ENCODE results near the gene MINDY1. TPM values are rescaled to one million over a fixed set of nuclear protein-coding genes. Genes with fewer than 3 reads are reported as not detected.

MINDY1 gene
- polyA plus RNA-seq, 6 donors from 2014 or later = 2.4 to 8.8 (median 3.5) TPM

GRCh38 chr1:150974580-150975478 lies 31.9 kb downstream of the MINDY1 start, which contains the start of gene CERS2:
Gene CERS2 (minus strand): TSS chr1:150974835. CDS start chr1:150969090, 5,745 bp downstream.
- peak within 1 kb of the TSS; percentile 83 to 94 (median 88) for H3K4me3 Mint-ChIP-seq
- no peaks in the 10 kb centered on the region for H3K9me3 Mint-ChIP-seq
- peak within 1 kb of the TSS in 5 of 6 donors; percentile 71 to 91 (median 87) for H3K27ac Mint-ChIP-seq
- no peaks in the 10 kb centered on the region for H3K36me3 Mint-ChIP-seq
- DNase-seq = peak; percentile 77
- peak; percentile 61 to 66 for ATAC-seq (ENCODE audit: low read depth in 2 of 2)
- H3K4me1 Mint-ChIP-seq = peaks cover 44 to 76% (median 60%) of the 10 kb centered on the region in 3 donors
- no peaks in the 10 kb centered on the region for H3K27me3 Mint-ChIP-seq

- peak; percentile 52 for ATAC-seq (ENCODE audit: low read depth in 2 of 2)
- peak; percentile 59 for DNase-seq
- H3K4me1 Mint-ChIP-seq = peaks cover 44 to 70% (median 53%) of the 10 kb centered on the region in 3 donors
- no peaks in the 10 kb centered on the region for H3K27me3 Mint-ChIP-seq
- H3K4me3 Mint-ChIP-seq = peak overlapping the region; percentile 82 to 94 (median 86)
- no peaks in the 10 kb centered on the region for H3K9me3 Mint-ChIP-seq
- peak overlapping the region in 4 of 6 donors; percentile 63 to 91 (median 88) for H3K27ac Mint-ChIP-seq
- H3K36me3 Mint-ChIP-seq = no peaks in the 10 kb centered on the region
Measured at GRCh38 chr1:150973836-150974579, 32.7 kb downstream of the MINDY1 start.

GRCh38 chr1:150973258-150973835 lies 33.4 kb downstream of the MINDY1 start:
- Mint-ChIP-seq H3K9me3 (no peaks in the 10 kb centered on the region), H3K4me3 (peak overlapping the region; percentile 82 to 94 (median 86)), H3K27ac (peak overlapping the region in 5 of 6 donors; percentile 63 to 91 (median 87)), H3K27me3 (no peaks in the 10 kb centered on the region), H3K4me1 (peaks cover 46 to 64% (median 47%) of the 10 kb centered on the region in 3 donors), H3K36me3 (no peaks in the 10 kb centered on the region)
- DNase-seq (no peak), ATAC-seq (ENCODE audit: low read depth in 2 of 2) (no peak)

- Mint-ChIP-seq H3K27me3 (no peaks in the 10 kb centered on the region), H3K9me3 (no peaks in the 10 kb centered on the region), H3K27ac (peak overlapping the region in 4 of 6 donors; percentile 33 to 91 (median 86)), H3K4me3 (peak overlapping the region; percentile 68 to 94 (median 84)), H3K36me3 (no peaks in the 10 kb centered on the region), H3K4me1 (peaks cover 45 to 55% (median 47%) of the 10 kb centered on the region in 3 donors)
- DNase-seq (no peak), ATAC-seq (ENCODE audit: low read depth in 2 of 2) (no peak)
Measured at GRCh38 chr1:150972417-150972940, 34.2 kb downstream of the MINDY1 start.

GRCh38 chr1:150971583-150972416 lies 34.9 kb downstream of the MINDY1 start:
- peak overlapping the region in 4 of 6 donors; percentile 33 to 87 (median 86) for H3K27ac Mint-ChIP-seq
- H3K27me3 Mint-ChIP-seq = no peaks in the 10 kb centered on the region
- no peaks in the 10 kb centered on the region for H3K9me3 Mint-ChIP-seq
- DNase-seq (no peak), ATAC-seq (ENCODE audit: low read depth in 2 of 2) (no peak)
- peaks cover under 1 to 1% of the 10 kb centered on the region in 2 donors for H3K36me3 Mint-ChIP-seq
- peak overlapping the region; percentile 68 to 94 (median 84) for H3K4me3 Mint-ChIP-seq
- peaks cover 38 to 48% (median 40%) of the 10 kb centered on the region in 3 donors for H3K4me1 Mint-ChIP-seq

- Mint-ChIP-seq H3K4me1 (peaks cover 31 to 40% (median 39%) of the 10 kb centered on the region in 3 donors), H3K27me3 (no peaks in the 10 kb centered on the region), H3K27ac (peak overlapping the region; percentile 39 to 87 (median 80)), H3K36me3 (peaks cover 8 to 9% of the 10 kb centered on the region in 2 donors), H3K9me3 (no peaks in the 10 kb centered on the region), H3K4me3 (peak overlapping the region in 6 of 8 donors; percentile 9 to 82 (median 52))
- DNase-seq (no peak), ATAC-seq (ENCODE audit: low read depth in 2 of 2) (no peak)
Measured at GRCh38 chr1:150970808-150971582, 35.7 kb downstream of the MINDY1 start.

GRCh38 chr1:150969626-150970025 lies 37.1 kb downstream of the MINDY1 start:
- Mint-ChIP-seq H3K4me1 (peaks cover 35 to 39% (median 39%) of the 10 kb centered on the region in 3 donors), H3K36me3 (peaks cover 11 to 12% of the 10 kb centered on the region in 2 donors), H3K27me3 (no peaks in the 10 kb centered on the region), H3K4me3 (no peak overlapping the region), H3K27ac (peak overlapping the region in 3 of 6 donors; percentile 15 to 75 (median 41)), H3K9me3 (no peaks in the 10 kb centered on the region)
- no peak for ATAC-seq (ENCODE audit: low read depth in 2 of 2)
- no peak for DNase-seq

- H3K9me3 Mint-ChIP-seq = no peaks in the 10 kb centered on the region
- H3K27me3 Mint-ChIP-seq = no peaks in the 10 kb centered on the region
- DNase-seq = no peak
- peak overlapping the region in 2 of 6 donors; percentile 32 to 56 for H3K27ac Mint-ChIP-seq
- ATAC-seq (ENCODE audit: low read depth in 2 of 2) = no peak
- H3K36me3 Mint-ChIP-seq = peaks cover 14 to 21% of the 10 kb centered on the region in 2 donors
- H3K4me1 Mint-ChIP-seq = peaks cover 35 to 42% (median 35%) of the 10 kb centered on the region in 3 donors
- no peak overlapping the region for H3K4me3 Mint-ChIP-seq
Measured at GRCh38 chr1:150968491-150968890, 38.2 kb downstream of the MINDY1 start.

GRCh38 chr1:150967936-150968335 lies 38.8 kb downstream of the MINDY1 start:
- ATAC-seq (ENCODE audit: low read depth in 2 of 2) (no peak), DNase-seq (no peak)
- Mint-ChIP-seq H3K27ac (peak overlapping the region in 2 of 6 donors; percentile 38 to 82), H3K4me1 (peaks cover 29 to 37% (median 30%) of the 10 kb centered on the region in 3 donors), H3K4me3 (no peak overlapping the region), H3K9me3 (no peaks in the 10 kb centered on the region), H3K36me3 (peaks cover 20 to 25% of the 10 kb centered on the region in 2 donors), H3K27me3 (no peaks in the 10 kb centered on the region)

GRCh38 chr1:150966011-150966410 lies 40.7 kb downstream of the MINDY1 start:
- peak overlapping the region in 2 of 6 donors; percentile 4 to 66 for H3K27ac Mint-ChIP-seq
- H3K36me3 Mint-ChIP-seq = peaks cover 20 to 34% of the 10 kb centered on the region in 2 donors
- DNase-seq = no peak
- H3K9me3 Mint-ChIP-seq = no peaks in the 10 kb centered on the region
- H3K4me1 Mint-ChIP-seq = peaks cover 11 to 24% (median 13%) of the 10 kb centered on the region in 3 donors
- H3K27me3 Mint-ChIP-seq = no peaks in the 10 kb centered on the region
- H3K4me3 Mint-ChIP-seq = no peak overlapping the region
- ATAC-seq (ENCODE audit: low read depth in 2 of 2) = no peak

- peaks cover 7 to 20% (median 9%) of the 10 kb centered on the region in 3 donors for H3K4me1 Mint-ChIP-seq
- ATAC-seq (ENCODE audit: low read depth in 2 of 2) (no peak), DNase-seq (no peak)
- no peaks in the 10 kb centered on the region for H3K27me3 Mint-ChIP-seq
- no peak overlapping the region for H3K4me3 Mint-ChIP-seq
- H3K36me3 Mint-ChIP-seq = peaks cover 20 to 34% of the 10 kb centered on the region in 2 donors
- peak overlapping the region in 1 of 6 donors; percentile 4 for H3K27ac Mint-ChIP-seq
- no peaks in the 10 kb centered on the region for H3K9me3 Mint-ChIP-seq
Measured at GRCh38 chr1:150965605-150966004, 41.1 kb downstream of the MINDY1 start.
